MV-4-11 (cell line): ENCODE data around the gene PHACTR2.
A peak's percentile ranks its signal among the peaks of the same experiment; 100 is the strongest.

Experiments
- DNase-seq: peaks from one replicate; lab custom pipeline; 2025; lab: John Stamatoyannopoulos, UW

Gene PHACTR2

DNA sequence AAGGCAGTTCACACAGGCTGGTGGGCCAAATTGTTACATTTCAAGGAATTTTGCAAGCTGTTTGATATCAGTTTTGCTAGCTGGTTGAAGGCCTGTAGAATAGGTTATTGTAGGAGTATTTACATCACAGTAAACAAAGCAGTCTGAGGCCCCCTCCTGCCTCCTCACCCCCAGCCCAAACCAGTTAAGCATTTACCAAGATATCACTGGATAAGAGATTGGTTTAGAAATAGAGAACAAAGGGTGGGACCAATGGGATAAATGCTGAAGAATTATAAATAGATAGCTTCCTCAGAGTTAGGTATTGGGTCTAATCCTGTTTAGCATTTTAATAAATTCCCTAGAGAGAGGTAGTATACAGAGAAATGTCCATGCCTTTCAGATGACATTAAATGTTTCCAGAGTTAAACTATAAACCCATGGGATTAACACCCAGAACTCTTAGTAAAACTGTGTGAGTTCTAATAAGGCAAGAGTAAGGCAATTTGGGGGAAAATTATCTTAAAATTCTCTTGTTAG, 2.3 kb upstream of the PHACTR2 start:
- DNase-seq = no peak

DNA sequence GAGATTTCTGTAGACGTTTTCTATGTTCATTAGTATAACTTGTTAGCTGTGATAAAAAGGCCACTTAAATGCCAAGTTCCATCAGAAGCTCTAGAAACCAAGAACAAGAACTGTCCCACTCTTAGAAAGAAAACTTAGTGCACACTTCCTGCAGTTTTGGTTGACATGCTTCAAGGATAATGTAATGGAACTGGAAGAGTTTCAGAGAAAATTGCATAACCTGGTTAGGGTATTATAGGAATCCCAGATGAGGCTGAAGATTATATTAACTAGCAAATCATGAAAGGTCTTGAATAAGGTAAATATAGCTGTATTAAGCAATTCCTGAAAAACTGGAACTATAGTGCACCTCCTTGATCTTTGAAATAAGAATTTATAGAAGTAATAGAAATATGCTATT, 1.8 kb upstream of the PHACTR2 start:
- DNase-seq = no peak

DNA sequence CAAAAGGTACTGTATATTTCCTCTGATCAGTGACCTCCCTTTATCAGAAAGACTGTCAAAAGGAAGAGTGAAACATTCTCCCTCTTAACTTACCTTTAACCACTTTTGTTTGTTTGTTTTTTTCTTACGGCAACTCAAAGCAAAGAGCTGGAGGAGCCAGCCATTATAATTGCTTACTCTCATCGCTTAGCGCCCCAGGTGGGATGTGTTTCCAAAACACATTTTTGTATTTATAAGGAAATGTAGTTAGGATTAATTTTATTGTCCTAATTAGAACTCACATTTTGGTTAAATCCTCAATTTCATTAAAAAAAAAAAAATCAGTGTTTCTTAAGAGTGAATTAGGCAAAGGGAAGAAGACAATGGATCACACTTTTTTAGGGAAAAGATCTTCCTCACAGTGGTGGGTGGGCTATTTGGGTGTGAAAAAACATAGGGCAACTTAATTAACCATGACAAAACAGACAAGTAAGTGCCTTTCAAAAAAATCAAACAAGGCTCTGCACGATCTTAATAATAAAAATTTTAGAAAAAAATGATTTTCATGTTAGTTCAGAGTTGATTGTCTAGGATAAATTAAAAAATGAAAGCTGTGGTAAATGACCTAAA, 1.2 kb upstream of the PHACTR2 start:
- DNase-seq = no peak

DNA sequence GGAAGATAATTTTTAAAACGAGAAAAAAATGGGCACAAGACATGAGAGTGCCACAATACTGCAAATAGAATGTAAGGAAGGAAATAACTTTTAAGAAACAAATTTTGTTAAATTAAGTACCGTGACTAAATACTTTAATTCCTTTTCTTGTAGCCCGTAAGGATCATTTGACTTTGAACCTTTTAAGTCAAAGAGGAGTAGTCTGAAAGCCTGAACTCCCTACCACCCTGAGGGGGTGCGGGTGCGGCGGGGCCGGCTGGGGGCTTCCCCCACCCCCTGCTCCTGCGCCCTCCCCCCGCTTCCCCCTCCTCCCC, 231 bp upstream of the PHACTR2 start:
- no peak for DNase-seq

DNA sequence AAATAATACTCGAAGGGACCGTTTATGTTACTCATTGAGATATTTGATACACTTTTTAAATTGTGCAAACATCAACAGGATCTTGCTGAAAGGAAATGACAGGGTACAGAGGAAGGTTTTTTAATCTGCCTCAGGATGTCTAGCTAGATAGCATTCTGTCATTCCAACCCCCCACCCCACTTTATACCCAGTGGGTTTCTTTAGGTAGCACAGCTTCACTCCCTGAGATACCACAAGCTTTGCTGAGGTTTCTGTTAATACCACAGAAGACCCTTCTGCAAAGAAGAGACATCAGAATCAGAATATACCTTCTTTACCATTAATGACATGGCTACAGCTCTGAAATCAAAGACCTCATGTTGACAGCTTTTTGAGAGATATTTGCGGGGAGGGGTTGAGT, 1.3 kb downstream of the PHACTR2 start:
- no peak for DNase-seq

DNA sequence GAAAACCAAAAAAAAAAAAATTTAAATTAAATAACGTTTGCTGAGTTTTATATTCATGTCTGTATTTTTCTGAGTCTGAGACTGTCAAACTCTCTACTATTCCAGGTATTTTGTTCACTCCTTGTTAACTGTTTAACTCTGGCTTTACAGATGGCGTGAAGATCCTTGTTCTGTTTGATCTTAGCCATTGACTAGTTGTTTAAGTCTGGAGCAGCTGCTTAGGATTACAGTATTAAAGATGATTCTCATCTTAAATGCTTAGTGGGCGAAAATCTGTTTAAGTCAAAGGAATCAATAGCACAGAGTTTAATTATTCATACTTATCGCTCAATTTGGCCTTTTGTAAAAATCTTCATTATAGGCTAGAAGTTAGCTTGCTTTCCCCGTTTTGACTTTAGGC, 2.4 kb downstream of the PHACTR2 start:
- DNase-seq = no peak

DNA sequence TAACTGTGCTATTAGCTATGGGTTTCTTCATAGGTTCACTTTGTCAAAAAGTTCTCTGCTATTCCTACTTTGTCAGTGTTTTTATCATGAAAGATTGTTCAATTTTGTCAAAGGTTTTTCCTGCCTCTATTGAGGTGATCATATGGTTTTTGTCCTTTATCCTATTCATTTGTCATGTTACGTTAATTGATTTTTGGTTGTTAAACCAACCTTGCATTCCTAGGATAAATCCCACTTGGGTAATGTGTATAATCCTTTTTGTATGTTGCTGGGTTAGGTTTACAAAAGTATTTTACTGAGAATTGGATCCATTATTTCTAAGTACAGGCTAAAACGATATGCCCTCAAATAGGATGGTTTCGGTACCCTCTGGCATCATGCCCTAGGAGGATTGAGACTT, 5.0 kb downstream of the PHACTR2 start:
- no peak for DNase-seq

DNA sequence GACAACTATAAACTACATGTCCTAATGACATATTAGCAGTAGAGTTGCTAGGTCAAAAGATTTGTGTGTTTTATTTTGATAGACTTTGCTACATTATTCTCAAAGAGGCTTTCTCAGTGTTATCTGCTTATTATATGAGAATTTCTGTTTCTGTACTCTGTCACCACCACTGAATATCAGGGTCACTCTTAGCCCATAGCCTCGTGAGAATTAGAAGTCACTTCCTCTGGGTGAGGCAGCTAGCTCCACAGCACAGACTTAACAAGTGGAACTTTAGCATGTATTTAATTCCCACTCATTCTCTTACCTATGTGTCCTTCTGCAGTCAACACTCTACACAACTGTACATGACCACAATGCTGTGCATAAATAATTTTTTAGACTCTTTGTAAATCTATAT, 6.7 kb downstream of the PHACTR2 start:
- no peak for DNase-seq

DNA sequence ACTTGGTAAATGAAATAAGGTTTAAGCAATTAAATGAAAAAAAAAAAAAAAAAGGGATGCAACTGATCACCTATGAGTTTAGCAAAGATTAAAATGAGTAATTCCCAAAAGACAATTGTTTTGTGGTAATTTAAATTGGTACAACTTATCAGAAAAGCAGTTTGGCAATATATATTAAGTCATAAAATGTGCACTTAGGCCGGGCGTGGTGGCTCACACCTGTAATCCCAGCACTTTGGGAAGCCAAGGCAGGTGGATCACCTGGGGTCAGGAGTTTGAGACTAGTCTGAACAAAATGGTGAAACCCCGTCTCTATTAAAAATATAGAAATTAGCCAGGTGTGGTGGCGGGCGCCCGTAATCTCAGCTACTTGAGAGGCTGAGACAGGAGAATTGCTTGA, 7.9 kb downstream of the PHACTR2 start:
- no peak for DNase-seq

DNA sequence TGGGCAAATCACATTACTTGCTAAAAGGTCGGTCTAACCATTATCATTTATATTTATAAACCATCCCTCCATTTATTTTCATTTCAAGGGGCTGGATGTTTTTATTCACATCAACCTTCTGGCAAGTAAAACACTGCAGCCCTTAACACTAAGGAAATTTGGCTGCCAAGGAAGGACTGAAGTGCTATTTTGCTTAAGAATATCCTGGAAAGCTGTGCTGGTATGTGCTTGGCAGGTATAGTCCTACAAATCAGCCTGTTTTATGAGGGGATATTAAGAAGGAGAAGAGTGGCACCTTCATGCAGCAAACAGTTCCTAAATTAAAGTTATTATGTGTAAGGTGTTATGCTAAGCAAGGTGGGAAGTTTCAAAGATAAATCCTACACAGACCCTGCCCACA, 9.8 kb downstream of the PHACTR2 start:
- DNase-seq = no peak

DNA sequence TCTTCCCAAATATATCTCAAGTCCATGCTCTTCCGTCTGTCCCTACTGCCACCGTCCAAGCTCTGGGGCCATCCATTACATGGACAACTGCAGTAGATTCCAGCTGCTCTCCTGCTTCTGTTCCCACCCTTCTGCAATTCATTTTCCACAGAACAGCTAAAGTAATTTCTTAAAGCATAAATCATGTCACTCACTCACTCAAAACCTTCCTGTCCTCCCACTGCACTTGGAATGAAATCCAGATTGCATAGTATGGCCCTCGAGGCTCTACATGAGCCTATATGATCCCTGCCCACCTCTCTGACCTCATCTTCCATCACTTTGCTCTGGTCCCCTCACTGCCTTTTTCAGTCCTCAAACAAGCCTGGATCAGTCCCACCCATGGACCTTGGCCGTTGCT, 10.9 kb downstream of the PHACTR2 start:
- DNase-seq = no peak

DNA sequence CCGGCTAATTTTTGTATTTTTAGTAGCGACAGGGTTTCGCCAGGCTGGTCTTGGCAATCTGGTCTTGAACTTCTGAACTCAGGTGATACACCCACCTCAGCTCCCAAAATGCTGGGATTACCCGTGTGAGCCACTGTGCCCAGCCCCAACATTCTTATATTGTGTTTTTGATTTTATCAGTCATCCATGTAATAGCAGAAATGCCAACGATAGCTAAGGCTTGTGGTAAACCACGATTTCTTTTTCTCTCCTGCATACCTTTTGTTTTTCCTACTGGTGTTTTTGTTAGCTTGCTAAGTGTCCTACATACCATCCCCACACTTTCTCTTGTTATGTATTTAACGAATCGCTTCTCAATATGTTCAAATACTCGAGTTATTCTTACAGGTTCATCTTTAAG, 12.1 kb downstream of the PHACTR2 start:
- DNase-seq = no peak

DNA sequence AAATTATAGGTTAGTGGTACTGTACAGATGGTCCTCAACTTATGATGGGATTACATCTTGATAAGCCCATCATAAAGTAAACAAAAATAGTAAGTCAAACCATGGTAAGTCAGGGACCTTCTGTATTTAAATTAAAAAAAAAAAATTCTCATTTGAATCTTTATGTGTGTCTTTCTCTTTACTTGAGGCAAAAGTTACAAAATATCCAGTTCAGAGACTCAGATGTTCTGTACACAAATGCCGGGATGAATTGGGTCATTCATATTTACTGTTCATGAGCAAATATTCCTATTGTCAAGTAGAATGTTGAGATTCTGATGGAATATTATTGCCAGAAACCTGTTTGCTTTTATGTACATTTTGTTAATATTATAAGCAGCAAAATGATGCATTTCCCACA, 13.4 kb downstream of the PHACTR2 start:
- no peak for DNase-seq

DNA sequence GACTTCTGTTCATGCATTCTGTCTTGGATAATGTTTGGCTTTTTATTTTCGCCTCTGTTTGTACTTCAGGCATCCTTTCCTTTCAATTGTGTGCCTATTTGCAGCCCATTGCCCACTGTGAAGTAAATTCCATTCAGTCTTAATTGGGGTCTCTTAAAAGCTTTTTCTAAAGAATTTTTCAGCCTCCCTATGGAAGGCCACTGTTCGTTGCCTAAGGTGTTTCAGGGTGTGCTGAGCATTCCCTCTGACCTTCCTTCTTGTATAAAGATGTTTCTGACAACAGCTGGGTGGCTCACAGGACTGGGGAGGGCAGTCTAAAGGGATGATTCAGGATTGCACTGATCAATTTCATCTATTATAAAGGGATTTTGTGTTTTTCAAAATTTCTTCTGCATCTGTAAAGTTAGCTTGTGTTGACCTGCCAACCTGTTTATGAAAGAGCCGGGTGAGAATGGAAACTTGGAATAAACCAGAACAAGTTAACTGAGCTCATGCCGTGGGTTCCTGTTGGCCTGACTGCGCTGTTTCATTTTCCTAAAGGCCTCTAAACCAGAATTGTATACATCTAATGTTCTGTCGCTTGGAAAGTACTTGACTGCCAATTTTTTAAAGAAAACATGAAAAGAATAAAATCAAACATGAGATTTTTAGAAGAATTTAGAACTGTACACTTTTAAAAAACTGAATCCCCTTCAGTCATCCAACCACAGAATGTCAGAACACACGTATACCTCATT, 14.3 kb downstream of the PHACTR2 start:
- DNase-seq = no peak

DNA sequence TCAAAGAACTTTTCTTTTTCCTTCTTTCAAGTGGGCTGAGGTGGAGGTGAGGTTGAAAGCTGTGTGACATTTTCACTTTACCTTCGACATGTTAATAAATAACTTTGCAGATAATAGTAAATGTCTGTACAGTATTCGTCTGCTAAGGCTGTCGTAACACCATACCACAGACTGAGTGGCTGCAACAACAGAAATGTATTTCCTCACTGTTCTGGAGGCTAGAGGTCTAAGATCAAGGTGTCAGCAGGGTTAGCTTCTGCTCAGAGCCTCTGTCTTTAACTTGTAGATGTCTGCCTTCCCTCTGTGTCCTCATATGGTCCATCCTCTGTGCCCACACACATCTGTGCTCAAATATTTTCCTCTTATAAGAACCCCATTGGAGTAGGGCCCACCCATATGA, 14.9 kb downstream of the PHACTR2 start:
- DNase-seq = no peak

DNA sequence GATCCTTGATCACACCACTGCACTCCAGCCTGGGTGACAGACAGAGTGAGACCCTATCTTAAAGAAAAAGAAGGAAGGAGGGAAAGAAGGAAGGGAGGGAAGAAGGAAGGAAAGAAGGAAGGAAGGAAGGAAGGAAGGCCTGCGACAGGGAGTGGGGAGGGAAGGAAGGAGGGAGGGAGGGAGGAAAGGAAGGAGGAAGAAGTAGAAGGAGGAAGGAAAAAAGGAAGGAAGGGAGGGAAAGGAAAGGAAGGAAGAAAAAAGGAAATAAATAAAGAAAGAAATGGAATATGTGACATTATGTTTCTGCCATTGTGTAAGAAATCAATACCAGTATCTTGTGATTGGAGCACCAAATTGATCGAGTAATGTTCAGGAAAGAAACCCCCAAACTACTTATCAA, 16.2 kb downstream of the PHACTR2 start:
- DNase-seq = no peak

DNA sequence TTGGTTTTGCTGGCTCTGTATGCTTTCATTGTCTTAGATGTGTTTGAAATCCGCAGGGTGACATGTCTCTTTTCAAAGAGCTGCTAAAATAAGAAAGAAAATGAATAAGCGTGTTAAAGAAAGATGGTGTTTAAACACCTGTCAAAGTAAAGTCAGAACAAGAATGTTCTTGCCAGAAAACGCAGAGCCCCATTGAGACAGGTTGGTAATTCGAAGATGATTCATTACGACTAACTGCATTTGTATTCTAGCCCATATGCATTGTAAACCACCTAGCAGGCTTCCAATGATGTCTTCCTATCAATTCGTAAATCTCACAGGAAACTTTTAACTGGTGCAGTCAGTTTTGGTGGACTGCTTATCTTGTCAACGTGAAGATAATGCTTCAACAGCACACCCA, 16.8 kb downstream of the PHACTR2 start:
- DNase-seq = no peak

DNA sequence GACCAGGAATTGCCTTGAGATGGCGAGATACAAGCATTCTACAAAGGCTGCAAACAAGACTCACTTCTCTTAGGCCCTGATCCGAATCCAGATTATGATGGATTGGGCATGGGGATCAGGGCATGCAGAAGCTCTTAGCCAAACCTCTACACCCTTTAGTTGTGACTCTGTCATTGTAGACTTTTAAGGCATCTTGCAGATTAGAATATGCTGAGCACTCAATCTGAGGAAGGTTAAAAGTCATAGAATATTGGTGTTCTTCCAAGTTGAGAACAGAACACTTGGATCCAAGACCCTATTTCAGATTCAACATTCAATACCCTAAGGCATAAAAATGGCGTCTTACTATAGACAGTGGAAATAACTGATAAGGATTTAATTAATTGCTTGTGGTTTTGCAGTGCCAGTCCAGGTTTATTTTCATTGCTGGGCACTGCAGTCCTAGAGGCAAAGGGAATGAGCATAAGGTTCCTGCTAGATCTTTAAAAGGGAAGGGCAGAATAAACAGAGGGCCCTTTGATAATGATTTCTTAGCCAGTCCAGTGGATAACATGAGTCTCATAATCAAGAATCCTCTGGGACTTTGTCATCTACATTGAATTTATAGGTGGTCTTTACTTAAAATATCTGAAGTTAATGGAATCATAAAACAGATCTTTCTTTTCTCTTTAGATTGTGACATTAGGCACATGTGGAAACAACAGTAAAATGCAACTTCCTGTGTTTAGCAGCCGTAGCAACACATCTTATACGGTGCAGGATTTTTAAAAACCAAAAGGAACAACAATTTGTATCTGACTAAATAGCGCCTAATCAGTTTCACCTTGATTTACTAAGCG, 17.6 kb downstream of the PHACTR2 start:
- DNase-seq = peak; percentile 19

DNA sequence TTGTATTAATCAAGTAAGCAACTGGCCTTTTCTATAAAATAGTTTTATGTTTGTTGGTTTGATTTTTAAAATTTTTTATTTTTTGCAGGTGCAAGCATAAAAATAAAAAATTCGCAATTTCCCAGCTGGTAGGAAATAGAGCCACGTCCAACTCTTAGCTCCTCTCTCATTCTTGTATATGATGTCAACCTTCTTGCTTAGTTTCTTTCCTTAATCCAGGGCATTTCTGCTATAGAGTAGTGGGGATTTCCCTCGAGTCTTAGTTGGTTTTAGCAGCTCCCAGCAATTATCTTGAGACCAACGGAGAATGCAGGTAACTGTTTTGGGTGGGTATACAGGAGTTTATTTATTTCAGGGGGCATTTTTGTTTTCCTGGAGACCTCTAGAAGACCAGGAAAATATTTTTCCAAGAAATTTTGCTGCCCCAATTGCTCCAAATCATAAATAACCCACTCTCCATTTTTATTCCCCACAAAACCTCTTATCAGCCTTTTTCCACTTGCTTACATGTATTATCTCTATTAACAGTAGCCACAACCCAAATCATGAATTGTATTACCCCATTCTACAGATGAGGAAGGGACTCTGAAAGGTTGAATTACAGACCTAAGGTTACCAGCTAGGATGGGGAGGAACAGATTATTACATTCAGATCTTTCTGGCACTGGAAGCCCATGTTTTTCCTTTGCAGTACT, 18.4 kb downstream of the PHACTR2 start:
- DNase-seq = no peak

DNA sequence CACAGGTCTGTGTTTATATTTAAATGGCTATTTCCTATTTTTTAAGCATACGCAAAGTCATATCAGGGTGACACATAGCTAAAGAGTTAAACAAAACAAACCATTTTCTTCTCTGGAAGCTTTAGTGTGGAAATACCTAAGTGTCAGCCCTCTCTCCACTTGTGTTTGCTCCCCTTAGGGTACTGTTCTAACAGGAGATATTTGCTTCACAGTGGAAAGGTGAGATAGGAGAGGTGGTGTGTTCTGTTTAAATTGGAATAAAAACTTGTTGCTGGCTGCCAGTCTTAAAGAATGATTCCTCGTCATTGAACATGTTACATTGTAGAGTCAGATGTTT, 18.9 kb downstream of the PHACTR2 start:
- DNase-seq = no peak

DNA sequence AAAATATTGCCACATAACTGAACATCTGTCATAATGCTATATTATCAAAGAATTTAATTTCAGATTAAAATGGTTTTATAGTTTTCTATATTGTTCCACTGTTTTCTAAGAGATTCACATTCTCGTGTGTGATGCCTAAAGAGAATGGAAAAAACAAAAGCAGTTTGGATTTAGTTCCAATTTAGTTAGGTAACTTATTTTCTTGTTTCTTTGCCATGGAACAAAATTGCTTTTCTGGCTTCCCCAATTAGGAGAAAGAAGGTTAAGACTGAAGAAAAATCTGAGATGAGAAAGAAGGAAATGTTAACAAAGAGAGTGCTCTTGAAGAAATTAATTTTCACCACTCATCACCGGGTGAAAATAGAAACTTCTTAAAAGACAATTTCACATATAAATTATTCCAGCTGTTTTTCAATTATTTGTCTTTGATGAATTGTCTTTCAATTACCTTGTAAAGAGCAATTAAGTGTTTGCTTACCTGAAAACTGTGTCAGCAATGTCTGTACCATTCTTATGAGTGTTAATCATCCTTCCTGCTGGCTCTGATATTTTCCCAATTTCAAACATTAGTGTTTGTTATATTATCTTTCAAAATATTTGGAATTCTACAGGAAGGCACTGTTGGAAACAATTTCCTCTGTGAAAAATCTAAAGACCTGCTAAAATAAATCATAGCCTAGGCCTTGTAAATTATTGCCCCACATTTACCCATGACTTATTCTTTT, 19.5 kb downstream of the PHACTR2 start:
- no peak for DNase-seq

DNA sequence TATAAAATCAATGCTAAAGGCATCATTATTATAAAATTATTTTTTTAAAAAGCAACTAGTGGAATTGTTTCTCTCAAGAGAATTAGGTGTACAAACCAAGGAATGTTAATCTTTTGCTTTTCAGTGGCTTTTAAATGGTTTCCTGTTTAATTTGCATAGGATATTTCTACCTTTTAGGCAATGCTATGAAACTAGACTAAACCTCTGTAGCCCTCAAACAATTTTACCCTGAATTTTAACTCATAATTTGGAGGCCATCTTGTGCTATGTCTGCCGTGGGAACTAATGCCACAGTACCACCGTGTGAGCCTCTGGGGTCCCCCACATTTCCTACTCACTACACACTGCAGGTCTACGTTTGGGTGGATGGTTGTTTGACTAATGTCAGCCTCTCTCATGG, 20.6 kb downstream of the PHACTR2 start:
- DNase-seq = no peak
